PFSK-1 (cell line): ENCODE results near the gene FFAR3.

Experiments
- FOXP2 ChIP-seq: optimal IDR thresholded peaks from 2 replicates; pipeline ENCODE3; 2011; ENCODE audit warnings: borderline replicate concordance, control low read depth, inconsistent platforms; ENCODE audit not compliant: insufficient read depth; ENCODE audit errors: extremely low read length, extremely low read depth
- POLR2AphosphoS5 ChIP-seq: IDR thresholded peaks from 2 replicates; pipeline ENCODE4 v1.6.1; 2012; ENCODE audit warnings: low read depth, mild to moderate bottlenecking, control low read depth, low read length, moderate library complexity
- SIN3A ChIP-seq: IDR thresholded peaks from 2 replicates; pipeline ENCODE4 v1.6.1; 2012; ENCODE audit warnings: mild to moderate bottlenecking, low read length, moderate library complexity, borderline replicate concordance; ENCODE audit not compliant: insufficient read depth
- TAF1 ChIP-seq: IDR thresholded peaks from 2 replicates; pipeline ENCODE4 v1.6.1; 2012; ENCODE audit warnings: low read length, control low read depth, borderline replicate concordance; ENCODE audit not compliant: insufficient read depth
- TF ChIP-seq, protein P1 (sequence below), 2 experiments: IDR thresholded peaks; 2 replicates each; pipeline versions ENCODE4 v1.6.1 to v1.8.0; 2011 to 2012; ENCODE audit warnings: low read depth in 2 of 2, low read length in 2 of 2, control low read depth in 1 of 2, inconsistent platforms in 1 of 2, mild to moderate bottlenecking in 1 of 2, moderate library complexity in 1 of 2; ENCODE audit not compliant: insufficient read depth in 1 of 2

Gene FFAR3

GRCh38 chr19:35314858-35315470 is 43.3 kb upstream of the FFAR3 start:
- no peak for TF ChIP-seq POLR2AphosphoS5
- no peak for TF ChIP-seq FOXP2
- TF ChIP-seq TAF1, result no peak
- TF ChIP-seq, protein P1, sequence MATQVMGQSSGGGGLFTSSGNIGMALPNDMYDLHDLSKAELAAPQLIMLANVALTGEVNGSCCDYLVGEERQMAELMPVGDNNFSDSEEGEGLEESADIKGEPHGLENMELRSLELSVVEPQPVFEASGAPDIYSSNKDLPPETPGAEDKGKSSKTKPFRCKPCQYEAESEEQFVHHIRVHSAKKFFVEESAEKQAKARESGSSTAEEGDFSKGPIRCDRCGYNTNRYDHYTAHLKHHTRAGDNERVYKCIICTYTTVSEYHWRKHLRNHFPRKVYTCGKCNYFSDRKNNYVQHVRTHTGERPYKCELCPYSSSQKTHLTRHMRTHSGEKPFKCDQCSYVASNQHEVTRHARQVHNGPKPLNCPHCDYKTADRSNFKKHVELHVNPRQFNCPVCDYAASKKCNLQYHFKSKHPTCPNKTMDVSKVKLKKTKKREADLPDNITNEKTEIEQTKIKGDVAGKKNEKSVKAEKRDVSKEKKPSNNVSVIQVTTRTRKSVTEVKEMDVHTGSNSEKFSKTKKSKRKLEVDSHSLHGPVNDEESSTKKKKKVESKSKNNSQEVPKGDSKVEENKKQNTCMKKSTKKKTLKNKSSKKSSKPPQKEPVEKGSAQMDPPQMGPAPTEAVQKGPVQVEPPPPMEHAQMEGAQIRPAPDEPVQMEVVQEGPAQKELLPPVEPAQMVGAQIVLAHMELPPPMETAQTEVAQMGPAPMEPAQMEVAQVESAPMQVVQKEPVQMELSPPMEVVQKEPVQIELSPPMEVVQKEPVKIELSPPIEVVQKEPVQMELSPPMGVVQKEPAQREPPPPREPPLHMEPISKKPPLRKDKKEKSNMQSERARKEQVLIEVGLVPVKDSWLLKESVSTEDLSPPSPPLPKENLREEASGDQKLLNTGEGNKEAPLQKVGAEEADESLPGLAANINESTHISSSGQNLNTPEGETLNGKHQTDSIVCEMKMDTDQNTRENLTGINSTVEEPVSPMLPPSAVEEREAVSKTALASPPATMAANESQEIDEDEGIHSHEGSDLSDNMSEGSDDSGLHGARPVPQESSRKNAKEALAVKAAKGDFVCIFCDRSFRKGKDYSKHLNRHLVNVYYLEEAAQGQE (IDR thresholded peaks at IDR 0.05; ENCODE audit: insufficient read depth in 1 of 2, low read depth in 2 of 2, low read length in 2 of 2), result no peak

GRCh38 chr19:35315883-35316282 is 42.4 kb upstream of the FFAR3 start:
- TF ChIP-seq, protein P1 (IDR thresholded peaks at IDR 0.05; ENCODE audit: insufficient read depth in 1 of 2, low read depth in 2 of 2, low read length in 2 of 2), result no peak
- TF ChIP-seq POLR2AphosphoS5, result no peak
- no peak for TF ChIP-seq SIN3A
- TF ChIP-seq TAF1, result no peak
- TF ChIP-seq FOXP2, result no peak

GRCh38 chr19:35316560-35316959 is 41.7 kb upstream of the FFAR3 start:
- no peak for TF ChIP-seq FOXP2
- no peak for TF ChIP-seq TAF1
- TF ChIP-seq POLR2AphosphoS5, result no peak
- TF ChIP-seq, protein P1 (IDR thresholded peaks at IDR 0.05; ENCODE audit: insufficient read depth in 1 of 2, low read depth in 2 of 2, low read length in 2 of 2), result no peak

- TF ChIP-seq SIN3A, result no peak
- TF ChIP-seq FOXP2, result no peak
- TF ChIP-seq, protein P1 (IDR thresholded peaks at IDR 0.05; ENCODE audit: insufficient read depth in 1 of 2, low read depth in 2 of 2, low read length in 2 of 2), result no peak
- no peak for TF ChIP-seq TAF1
- TF ChIP-seq POLR2AphosphoS5, result no peak
Observed at GRCh38 chr19:35317464-35318043, 40.7 kb upstream of the FFAR3 start.
